Right renal pelvis (tissue), 4 donors: ENCODE measurements around the gene GTF2B. TPM values are rescaled to one million over a fixed set of nuclear protein-coding genes. Genes with fewer than 3 reads are reported as not detected.
"Not testable (repeated sequence)": the region's sequence is repeated elsewhere in the genome, so short reads cannot be mapped to it uniquely, and the experiment has no call there.

Source experiments
- DNase-seq, 4 donors: peaks; one replicate each; pipeline ENCODE4 v3.0.0-alpha.2; 2013; ENCODE audit warnings: low read depth in 4 of 4, low spot score in 3 of 4, missing footprints in 1 of 4
- polyA plus RNA-seq, 4 donors: library from polyadenylated mRNA; unstranded; fragments of 120-200 nt; gene quantifications; one replicate each; pipeline ENCODE4 v1.2.1, GENCODE V29; 2013; ENCODE audit not compliant: insufficient read length in 4 of 4

The GTF2B gene
- 10 to 100 TPM; 44.3 to 49.1 (median 46.8) TPM for polyA plus RNA-seq

GRCh38 chr1:88891318-88891950 lies at the start of gene GTF2B:
GTF2B (minus strand) TSS chr1:88891567; CDS start chr1:88891499, 68 bp downstream.
- peak; percentile 87 to 90 (median 89) for DNase-seq

- not testable (repeated sequence) for DNase-seq
Measured at GRCh38 chr1:88938528-88938927, 47.2 kb upstream of the GTF2B start.

- DNase-seq: no peak
Measured at GRCh38 chr1:88936760-88937342, 45.5 kb upstream of the GTF2B start.

GRCh38 chr1:88936223-88936523 lies 44.8 kb upstream of the GTF2B start:
- DNase-seq: no peak

GRCh38 chr1:88935522-88936222 lies 44.3 kb upstream of the GTF2B start:
- DNase-seq: peak in 2 of 4 donors; percentile 4 to 8

GRCh38 chr1:88930176-88930575 lies 38.8 kb upstream of the GTF2B start:
- not testable (repeated sequence) for DNase-seq

GRCh38 chr1:88923224-88923623 lies 31.9 kb upstream of the GTF2B start:
- DNase-seq: no peak

GRCh38 chr1:88922214-88922613 lies 30.8 kb upstream of the GTF2B start:
- DNase-seq: no peak

GRCh38 chr1:88920845-88921244 lies 29.5 kb upstream of the GTF2B start:
- DNase-seq: no peak

GRCh38 chr1:88917321-88918025 lies 26.1 kb upstream of the GTF2B start:
- no peak for DNase-seq

- DNase-seq: no peak
Measured at GRCh38 chr1:88916883-88917282, 25.5 kb upstream of the GTF2B start.

- not testable (repeated sequence) for DNase-seq
Measured at GRCh38 chr1:88911800-88912199, 20.4 kb upstream of the GTF2B start.

- no peak for DNase-seq
Measured at GRCh38 chr1:88911161-88911560, 19.8 kb upstream of the GTF2B start.

GRCh38 chr1:88910401-88910800 lies 19.0 kb upstream of the GTF2B start:
- DNase-seq: no peak

GRCh38 chr1:88900883-88901282 lies 9.5 kb upstream of the GTF2B start:
- no peak for DNase-seq

- no peak for DNase-seq
Measured at GRCh38 chr1:88897070-88897730, 5.8 kb upstream of the GTF2B start.

- no peak for DNase-seq
Measured at GRCh38 chr1:88892357-88892877, 1.1 kb upstream of the GTF2B start.

GRCh38 chr1:88891951-88892340 lies 579 bp upstream of the GTF2B start:
- DNase-seq: no peak

GRCh38 chr1:88890791-88891317 lies 513 bp downstream of the GTF2B start:
- peak in 1 of 4 donors; percentile 15 for DNase-seq

- no peak for DNase-seq
Measured at GRCh38 chr1:88890131-88890530, 1.2 kb downstream of the GTF2B start.
